Keratinocyte (primary cell): ENCODE results near the gene ZNF354C. TPM values are rescaled to one million over a fixed set of nuclear protein-coding genes. Genes with fewer than 3 reads are reported as not detected.

Source experiments
- DNase-seq: peaks from one replicate; pipeline ENCODE4 v3.0.0-alpha.2; 2011; ENCODE audit warnings: low read depth, missing footprints, low spot score
- FAIRE-seq: peaks from 2 replicates; lab custom pipeline; 2011; peaks lifted over from hg19 to GRCh38; lab: Jason Lieb, UNC
- H2AFZ ChIP-seq: 2 replicates; pipeline ENCODE4 v1.6.0; 2012; ENCODE audit warnings: low read length, control low read depth, inconsistent platforms; ENCODE audit not compliant: control insufficient read depth
- H3K27ac ChIP-seq: 2 replicates; pipeline ENCODE4 v1.5.1; 2011; ENCODE audit warnings: low read length; ENCODE audit not compliant: control insufficient read depth, insufficient read depth
- H3K27me3 ChIP-seq: 3 replicates; pipeline ENCODE4 v1.6.0; 2011; ENCODE audit warnings: low read length; ENCODE audit not compliant: control insufficient read depth, insufficient read depth; ENCODE audit errors: extremely low read depth
- H3K36me3 ChIP-seq, 2 experiments: 2 replicates in 1 of 2; 3 replicates in 1 of 2; pipeline ENCODE4 v1.5.1; 2011; ENCODE audit warnings: low read length in 2 of 2, mild to moderate bottlenecking in 1 of 2; ENCODE audit not compliant: control insufficient read depth in 2 of 2, insufficient read depth in 2 of 2; ENCODE audit errors: extremely low read depth in 1 of 2
- H3K4me1 ChIP-seq: 3 replicates; pipeline ENCODE4 v1.5.1; 2011; ENCODE audit warnings: low read length; ENCODE audit not compliant: control insufficient read depth, insufficient read depth; ENCODE audit errors: extremely low read depth
- H3K4me2 ChIP-seq: 3 replicates; pipeline ENCODE4 v1.6.0; 2011; ENCODE audit warnings: low read depth, low read length; ENCODE audit not compliant: control insufficient read depth, insufficient read depth; ENCODE audit errors: extremely low read depth
- H3K4me3 ChIP-seq, 3 experiments: fragments of 200-600 bp in 1 of 3; sonication (generic) in 1 of 3; 2 replicates in 2 of 3; 3 replicates in 1 of 3; pipeline ENCODE4 v1.5.1; 2011 to 2016; ENCODE audit warnings: low read length in 3 of 3, mild to moderate bottlenecking in 3 of 3, control low read depth in 2 of 3, inconsistent platforms in 1 of 3, low read depth in 1 of 3, mixed read lengths in 1 of 3, mixed run types in 1 of 3, moderate library complexity in 1 of 3; ENCODE audit not compliant: control insufficient read depth in 2 of 3, insufficient read depth in 2 of 3; ENCODE audit errors: extremely low read depth in 1 of 3
- H3K79me2 ChIP-seq: 2 replicates; pipeline ENCODE4 v1.6.0; 2012; ENCODE audit warnings: low read length; ENCODE audit not compliant: control insufficient read depth, insufficient read depth
- H3K9ac ChIP-seq: 3 replicates; pipeline ENCODE4 v1.6.0; 2011; ENCODE audit warnings: low read length; ENCODE audit not compliant: control insufficient read depth, insufficient read depth; ENCODE audit errors: extremely low read depth
- H3K9me1 ChIP-seq: 3 replicates; pipeline ENCODE4 v1.6.0; 2011; ENCODE audit warnings: low read length; ENCODE audit not compliant: control insufficient read depth, insufficient read depth; ENCODE audit errors: extremely low read depth
- H3K9me3 ChIP-seq: 2 replicates; pipeline ENCODE4 v1.5.1; 2012; ENCODE audit warnings: low read depth, low read length; ENCODE audit not compliant: control insufficient read depth
- H4K20me1 ChIP-seq: 3 replicates; pipeline ENCODE4 v1.6.0; 2011; ENCODE audit warnings: low read length; ENCODE audit not compliant: control insufficient read depth, insufficient read depth; ENCODE audit errors: extremely low read depth
- EZH2 ChIP-seq: IDR thresholded peaks from one replicate; pipeline ENCODE4 v1.6.1; 2012; ENCODE audit warnings: inconsistent platforms, mild to moderate bottlenecking, low read length, moderate library complexity
- dilution Hi-C: fragments of 300-500 bp; cut with MboI; formaldehyde crosslinking; loops from one replicate; pipeline ENCODE4 v1.7.0; 2020; ENCODE audit warnings: low sequenced_read_pairs; ENCODE audit not compliant: extremely low pct_ligation_motif_present
- polyA plus RNA-seq, 5 experiments: library from polyadenylated mRNA; depleted of rRNA in 3 of 5; stranded (reverse) in 3 of 5; stranded (forward) in 1 of 5; unstranded in 1 of 5; fragments of >200 nt; gene quantifications; 1 replicate in 1 of 5; 2 replicates in 3 of 5; 3 replicates in 1 of 5; pipeline versions ENCODE4 v1.2.1 to v1.2.3, GENCODE V29; 2011 to 2012; ENCODE audit warnings: missing spikeins in 2 of 5, low read depth in 1 of 5, low replicate concordance in 1 of 5
- TF ChIP-seq, protein P1 (sequence below), 3 experiments: IDR thresholded peaks in 1 of 3; conservative IDR thresholded peaks in 1 of 3; optimal IDR thresholded peaks in 1 of 3; 2 replicates in 2 of 3; 3 replicates in 1 of 3; pipeline versions ENCODE3 to v1.5.1; 2011; ENCODE audit warnings: low read length in 3 of 3, mild to moderate bottlenecking in 3 of 3, moderate library complexity in 2 of 3, control low read depth in 1 of 3, inconsistent platforms in 1 of 3; ENCODE audit not compliant: insufficient read depth in 2 of 3; ENCODE audit errors: extremely low read depth in 1 of 3

ZNF354C gene
- polyA plus RNA-seq, 1 donor (not counting 4 experiments of a cell fraction or from before 2014, with no cell fraction given), result 2.7 TPM

DNA sequence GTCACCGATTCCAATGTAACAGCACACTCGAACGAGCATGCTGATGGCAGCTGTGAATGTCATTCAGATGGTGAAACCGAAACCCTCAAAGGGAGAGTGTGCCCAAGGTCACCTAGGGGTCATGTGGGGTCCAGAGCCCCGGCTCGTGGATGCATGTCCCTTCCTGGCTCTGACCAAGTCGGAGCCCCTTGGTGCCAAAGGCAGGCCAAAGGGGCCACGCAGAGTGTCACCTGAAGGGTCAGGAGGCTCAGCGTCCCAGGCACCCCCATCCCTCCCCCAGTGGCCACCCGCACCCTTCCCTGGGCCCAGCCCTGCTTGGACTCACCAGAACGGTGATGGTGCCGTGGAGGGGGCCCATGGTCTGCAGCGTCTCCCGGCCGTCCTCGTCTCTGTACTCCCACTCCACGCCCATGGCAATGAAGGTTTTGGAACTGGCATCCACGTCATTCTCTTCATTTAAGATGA lies 69.5 kb downstream of the ZNF354C start:
- TF ChIP-seq, protein P1, sequence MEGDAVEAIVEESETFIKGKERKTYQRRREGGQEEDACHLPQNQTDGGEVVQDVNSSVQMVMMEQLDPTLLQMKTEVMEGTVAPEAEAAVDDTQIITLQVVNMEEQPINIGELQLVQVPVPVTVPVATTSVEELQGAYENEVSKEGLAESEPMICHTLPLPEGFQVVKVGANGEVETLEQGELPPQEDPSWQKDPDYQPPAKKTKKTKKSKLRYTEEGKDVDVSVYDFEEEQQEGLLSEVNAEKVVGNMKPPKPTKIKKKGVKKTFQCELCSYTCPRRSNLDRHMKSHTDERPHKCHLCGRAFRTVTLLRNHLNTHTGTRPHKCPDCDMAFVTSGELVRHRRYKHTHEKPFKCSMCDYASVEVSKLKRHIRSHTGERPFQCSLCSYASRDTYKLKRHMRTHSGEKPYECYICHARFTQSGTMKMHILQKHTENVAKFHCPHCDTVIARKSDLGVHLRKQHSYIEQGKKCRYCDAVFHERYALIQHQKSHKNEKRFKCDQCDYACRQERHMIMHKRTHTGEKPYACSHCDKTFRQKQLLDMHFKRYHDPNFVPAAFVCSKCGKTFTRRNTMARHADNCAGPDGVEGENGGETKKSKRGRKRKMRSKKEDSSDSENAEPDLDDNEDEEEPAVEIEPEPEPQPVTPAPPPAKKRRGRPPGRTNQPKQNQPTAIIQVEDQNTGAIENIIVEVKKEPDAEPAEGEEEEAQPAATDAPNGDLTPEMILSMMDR (optimal IDR thresholded peaks at IDR 0.05 in 1 of 3, IDR thresholded peaks at IDR 0.05 in 1 of 3, conservative IDR thresholded peaks at IDR 0.05 in 1 of 3; ENCODE audit: extremely low read depth in 1 of 3, insufficient read depth in 2 of 3, low read length in 3 of 3), result no peak
- no peak for TF ChIP-seq EZH2
- Histone ChIP-seq H3K9me3 (peaks cover 16% of the 10 kb centered on the region), H2AFZ (no peak overlapping the region), H3K27ac (no peak overlapping the region), H3K4me3 (no peak overlapping the region), H3K36me3 (no peaks in the 10 kb centered on the region), H3K79me2 (no peaks in the 10 kb centered on the region), H4K20me1 (no peaks in the 10 kb centered on the region), H3K9ac (no peak overlapping the region), H3K4me1 (no peaks in the 10 kb centered on the region), H3K27me3 (no peaks in the 10 kb centered on the region), H3K4me2 (no peak overlapping the region), H3K9me1 (no peaks in the 10 kb centered on the region)
- DNase-seq (no peak), FAIRE-seq (no peak)
- dilution Hi-C loops, result no loop called here

- no peak overlapping the region for H3K4me3 ChIP-seq
- no peak for DNase-seq
Measured at GRCh38 chr5:179130101-179130681, 70.0 kb downstream of the ZNF354C start.

More at GRCh38 chr5:179130101-179130681, 70.0 kb downstream of the ZNF354C start:
- H3K4me1 ChIP-seq, result no peaks in the 10 kb centered on the region
- peaks cover 11% of the 10 kb centered on the region for H3K9me3 ChIP-seq
- no peaks in the 10 kb centered on the region for H3K36me3 ChIP-seq
- no peaks in the 10 kb centered on the region for H4K20me1 ChIP-seq
- H3K9me1 ChIP-seq, result no peaks in the 10 kb centered on the region
- no peaks in the 10 kb centered on the region for H3K79me2 ChIP-seq
- H3K4me2 ChIP-seq, result no peak overlapping the region
- no peak for TF ChIP-seq EZH2
- TF ChIP-seq, protein P1 (optimal IDR thresholded peaks at IDR 0.05 in 1 of 3, IDR thresholded peaks at IDR 0.05 in 1 of 3, conservative IDR thresholded peaks at IDR 0.05 in 1 of 3; ENCODE audit: extremely low read depth in 1 of 3, insufficient read depth in 2 of 3, low read length in 3 of 3), result no peak
- H2AFZ ChIP-seq, result no peak overlapping the region
- H3K9ac ChIP-seq, result no peak overlapping the region
- no peak for FAIRE-seq
- H3K27me3 ChIP-seq, result no peaks in the 10 kb centered on the region
- dilution Hi-C loops, result no loop called here
- H3K27ac ChIP-seq, result no peak overlapping the region
